ENCODE data around the gene NACC1. TPM values are rescaled to one million over a fixed set of nuclear protein-coding genes. Genes with fewer than 3 reads are reported as not detected.

The NACC1 gene
- total RNA-seq, 1 experiment from 2014 or later = 126 TPM

DNA sequence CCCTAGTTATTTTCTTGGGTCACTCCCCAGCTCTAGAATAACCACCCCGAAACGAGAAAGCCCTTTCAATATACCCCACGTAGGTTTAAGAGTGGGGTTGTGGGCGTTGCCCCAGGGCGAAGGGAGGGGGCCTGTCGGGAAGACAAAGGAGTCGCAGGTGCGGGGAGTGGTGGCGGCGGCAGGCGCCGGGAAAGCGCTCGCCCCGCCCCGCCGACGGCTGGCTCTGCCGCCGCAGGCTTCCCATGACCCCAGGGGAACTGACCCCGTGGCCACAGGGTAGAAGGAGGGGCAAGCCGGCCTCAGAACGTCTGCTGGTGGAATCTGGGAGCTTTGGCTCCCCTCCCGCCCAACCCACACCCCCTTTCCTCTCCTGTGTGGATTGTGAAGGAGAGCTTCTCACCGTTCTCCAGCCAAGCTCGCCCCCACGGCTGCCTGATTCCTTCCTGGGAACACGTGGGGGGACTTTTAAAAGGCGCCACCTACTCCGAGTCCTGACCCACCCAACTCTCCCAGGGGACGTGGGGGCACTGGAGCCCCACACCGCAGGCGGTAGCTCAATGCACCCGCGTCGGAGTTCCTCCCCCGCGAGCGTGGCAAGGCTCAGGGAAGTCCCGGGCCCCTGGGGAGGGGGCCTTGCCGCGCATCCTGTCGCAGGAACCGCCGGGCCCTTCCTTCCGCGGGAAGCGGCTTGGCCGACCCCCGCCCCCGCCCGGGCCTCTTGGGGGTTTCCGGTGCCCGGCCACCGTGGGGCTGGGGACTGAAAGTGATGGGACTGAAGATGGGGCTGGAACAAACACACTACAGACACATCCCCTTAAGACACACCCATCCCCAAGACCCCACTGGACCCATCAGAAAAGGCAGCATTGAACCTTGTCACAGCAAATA, 37.7 kb downstream of the NACC1 start:
- DNase-seq (ENCODE audit: low spot score) = peak; percentile 81
- CTCF ChIA-PET = interaction anchor here (1.5 kb wide), 1 partner anchor 9 kb away, joined by 8 read pairs; no protein-coding TSS in a partner anchor
- Histone ChIP-seq H3K4me1 (ENCODE audit: insufficient read depth, low read length, poor library complexity, severe bottlenecking) (peaks cover 19% of the 10 kb centered on the region), H3K36me3 (ENCODE audit: insufficient read depth, low read length, poor library complexity, severe bottlenecking) (peaks cover 17% of the 10 kb centered on the region), H3K27me3 (replicated peaks; ENCODE audit: insufficient read depth, low read depth, low read length, poor library complexity) (no peaks in the 10 kb centered on the region), H3K4me3 (ENCODE audit: low read depth, low read length, poor library complexity, severe bottlenecking) (peak overlapping the region; percentile 79), H3K9me3 (ENCODE audit: low read depth, low read length, poor library complexity, severe bottlenecking) (no peaks in the 10 kb centered on the region), H3K27ac (ENCODE audit: low read depth, low read length, poor library complexity, severe bottlenecking) (peak overlapping the region; percentile 100)
- intact Hi-C loops (cut with micrococcal nuclease; ENCODE audit: unreplicated experiment) = no loop called here
- BruUV-seq (replicated peaks) = no TSS peak
- no peak for TF ChIP-seq EZH2 (IDR thresholded peaks at IDR 0.05; ENCODE audit: borderline replicate concordance, low read depth, low read length, poor library complexity, severe bottlenecking)
- TF ChIP-seq, protein P1, sequence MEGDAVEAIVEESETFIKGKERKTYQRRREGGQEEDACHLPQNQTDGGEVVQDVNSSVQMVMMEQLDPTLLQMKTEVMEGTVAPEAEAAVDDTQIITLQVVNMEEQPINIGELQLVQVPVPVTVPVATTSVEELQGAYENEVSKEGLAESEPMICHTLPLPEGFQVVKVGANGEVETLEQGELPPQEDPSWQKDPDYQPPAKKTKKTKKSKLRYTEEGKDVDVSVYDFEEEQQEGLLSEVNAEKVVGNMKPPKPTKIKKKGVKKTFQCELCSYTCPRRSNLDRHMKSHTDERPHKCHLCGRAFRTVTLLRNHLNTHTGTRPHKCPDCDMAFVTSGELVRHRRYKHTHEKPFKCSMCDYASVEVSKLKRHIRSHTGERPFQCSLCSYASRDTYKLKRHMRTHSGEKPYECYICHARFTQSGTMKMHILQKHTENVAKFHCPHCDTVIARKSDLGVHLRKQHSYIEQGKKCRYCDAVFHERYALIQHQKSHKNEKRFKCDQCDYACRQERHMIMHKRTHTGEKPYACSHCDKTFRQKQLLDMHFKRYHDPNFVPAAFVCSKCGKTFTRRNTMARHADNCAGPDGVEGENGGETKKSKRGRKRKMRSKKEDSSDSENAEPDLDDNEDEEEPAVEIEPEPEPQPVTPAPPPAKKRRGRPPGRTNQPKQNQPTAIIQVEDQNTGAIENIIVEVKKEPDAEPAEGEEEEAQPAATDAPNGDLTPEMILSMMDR (conservative IDR thresholded peaks at IDR 0.05; ENCODE audit: low read depth, low read length) = no peak
- POLR2A ChIA-PET (ENCODE audit: low non-redundant PET) = interaction anchor here (0.5 to 0.8 kb wide), 6 partner anchors 11 to 612 kb away, joined by 3 to 11 read pairs (median 4); partner anchors contain the start of gene JUNB

DNA sequence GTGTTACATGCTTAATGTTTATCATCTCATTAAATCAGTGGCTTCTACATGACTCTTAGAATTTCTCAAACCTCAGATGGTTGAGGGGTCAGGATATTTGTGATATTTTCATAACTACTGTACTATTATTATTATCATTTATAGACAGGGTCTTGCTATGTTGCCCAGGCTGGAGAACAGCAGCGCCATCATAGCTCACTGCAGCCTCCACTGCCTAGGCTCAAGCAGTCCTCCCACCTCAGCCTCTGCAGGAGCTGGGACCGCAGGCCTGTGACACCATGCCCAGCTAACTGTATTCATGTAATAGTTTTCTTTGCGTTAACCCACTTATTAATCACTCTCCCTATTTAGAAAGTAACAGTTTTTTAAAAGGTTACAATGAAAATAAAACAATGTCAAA, 41.6 kb downstream of the NACC1 start:
- BruUV-seq (replicated peaks) = no TSS peak
- ChIA-PET POLR2A (ENCODE audit: low non-redundant PET) (interaction anchor here (0.6 kb wide), 1 partner anchor 74 kb away, joined by 4 read pairs; no protein-coding TSS in a partner anchor), CTCF (no interaction called here)

DNA sequence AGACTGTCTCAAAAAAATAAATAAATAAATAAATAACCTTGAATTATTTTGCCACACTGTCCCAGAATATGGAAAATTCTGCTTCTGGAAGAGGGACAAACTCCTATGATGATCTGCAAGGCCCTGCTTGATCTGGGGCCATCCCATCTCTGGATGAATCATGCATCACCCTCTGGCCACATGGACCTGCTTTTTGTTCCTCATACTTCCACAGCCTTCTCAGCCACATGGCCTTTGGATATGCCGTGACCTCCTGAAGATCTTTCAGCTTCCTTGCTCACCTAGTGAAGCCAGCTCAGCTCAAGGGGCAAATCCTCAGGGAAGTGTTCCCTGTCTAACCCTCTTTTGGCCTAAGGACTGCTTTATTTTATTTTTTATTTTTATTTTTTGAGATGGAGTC, 42.5 kb downstream of the NACC1 start:
- intact Hi-C loops (cut with micrococcal nuclease; ENCODE audit: unreplicated experiment) = loop anchor here (10.0 kb wide), 1 partner anchor 684 kb away; no protein-coding TSS in a partner anchor

More for the DNA sequence above, 41.6 kb downstream of the NACC1 start:
- Histone ChIP-seq H3K4me1 (ENCODE audit: insufficient read depth, low read length, poor library complexity, severe bottlenecking) (peaks cover 37% of the 10 kb centered on the region), H3K4me3 (ENCODE audit: low read depth, low read length, poor library complexity, severe bottlenecking) (no peak overlapping the region), H3K27me3 (replicated peaks; ENCODE audit: insufficient read depth, low read depth, low read length, poor library complexity) (no peaks in the 10 kb centered on the region), H3K9me3 (ENCODE audit: low read depth, low read length, poor library complexity, severe bottlenecking) (no peaks in the 10 kb centered on the region), H3K36me3 (ENCODE audit: insufficient read depth, low read length, poor library complexity, severe bottlenecking) (peaks cover 3% of the 10 kb centered on the region), H3K27ac (ENCODE audit: low read depth, low read length, poor library complexity, severe bottlenecking) (peak overlapping the region; percentile 46)
- TF ChIP-seq EZH2 (IDR thresholded peaks at IDR 0.05; ENCODE audit: borderline replicate concordance, low read depth, low read length, poor library complexity, severe bottlenecking) = no peak
- TF ChIP-seq, protein P1 (conservative IDR thresholded peaks at IDR 0.05; ENCODE audit: low read depth, low read length) = no peak
- DNase-seq (ENCODE audit: low spot score) = no peak
- intact Hi-C loops (cut with micrococcal nuclease; ENCODE audit: unreplicated experiment) = loop anchor here (10.0 kb wide), 1 partner anchor 685 kb away; no protein-coding TSS in a partner anchor

More for the DNA sequence above, 42.5 kb downstream of the NACC1 start:
- BruUV-seq (replicated peaks) = no TSS peak
- H3K4me1 ChIP-seq (ENCODE audit: insufficient read depth, low read length, poor library complexity, severe bottlenecking) = peaks cover 41% of the 10 kb centered on the region
- CTCF ChIA-PET = interaction anchor here (1.0 kb wide), 1 partner anchor 195 kb away, joined by 3 read pairs; no protein-coding TSS in a partner anchor
- no peaks in the 10 kb centered on the region for H3K27me3 ChIP-seq (replicated peaks; ENCODE audit: insufficient read depth, low read depth, low read length, poor library complexity)
- POLR2A ChIA-PET (ENCODE audit: low non-redundant PET) = no interaction called here
- H3K9me3 ChIP-seq (ENCODE audit: low read depth, low read length, poor library complexity, severe bottlenecking) = no peaks in the 10 kb centered on the region
- no peak overlapping the region for H3K27ac ChIP-seq (ENCODE audit: low read depth, low read length, poor library complexity, severe bottlenecking)
- no peak overlapping the region for H3K4me3 ChIP-seq (ENCODE audit: low read depth, low read length, poor library complexity, severe bottlenecking)
- DNase-seq (ENCODE audit: low spot score) = no peak
- H3K36me3 ChIP-seq (ENCODE audit: insufficient read depth, low read length, poor library complexity, severe bottlenecking) = no peaks in the 10 kb centered on the region
- TF ChIP-seq, protein P1 (conservative IDR thresholded peaks at IDR 0.05; ENCODE audit: low read depth, low read length) = no peak
- no peak for TF ChIP-seq EZH2 (IDR thresholded peaks at IDR 0.05; ENCODE audit: borderline replicate concordance, low read depth, low read length, poor library complexity, severe bottlenecking)

Data from A673 (cell line).